Transverse colon (tissue), 3 donors: ENCODE measurements around the gene HSD17B12.

Source experiments
- POLR2A ChIP-seq: fragments of 450-650 bp; IDR thresholded peaks from one replicate; pipeline ENCODE4 v1.6.1; 2016; ENCODE audit warnings: antibody characterized with exemption, mild to moderate bottlenecking, moderate library complexity
- TF ChIP-seq, protein P1 (sequence below), 5 experiments: fragments of 200-600 bp in 3 of 5; fragments of 450-650 bp in 2 of 5; sonication (generic) in 3 of 5; IDR thresholded peaks; 1 replicate in 2 of 5; 2 replicates in 3 of 5; pipeline ENCODE4 v1.5.1; 2016 to 2017; ENCODE audit warnings: antibody characterized with exemption in 5 of 5, inconsistent platforms in 3 of 5, mild to moderate bottlenecking in 2 of 5, moderate library complexity in 1 of 5

DNA sequence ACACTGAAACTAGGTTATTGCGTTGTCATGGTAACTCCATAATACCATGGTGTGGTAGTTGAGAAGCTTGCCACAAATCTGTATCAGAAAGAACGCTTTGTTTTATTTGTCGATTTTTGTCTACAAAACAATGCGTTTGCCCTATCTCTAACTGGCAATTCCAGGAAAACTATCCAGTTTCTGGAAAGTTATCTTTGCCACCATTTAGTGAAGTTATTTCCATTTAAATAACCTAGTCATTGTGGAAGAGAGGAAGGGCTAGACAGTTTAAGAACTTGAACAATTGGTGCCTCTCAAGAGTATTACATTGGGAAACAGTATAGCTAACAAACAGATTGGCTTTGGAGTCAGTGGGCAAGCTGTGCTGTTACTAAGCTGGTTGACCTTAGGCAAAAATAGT lies 7.9 kb downstream of the HSD17B12 start:
- TF ChIP-seq, protein P1, sequence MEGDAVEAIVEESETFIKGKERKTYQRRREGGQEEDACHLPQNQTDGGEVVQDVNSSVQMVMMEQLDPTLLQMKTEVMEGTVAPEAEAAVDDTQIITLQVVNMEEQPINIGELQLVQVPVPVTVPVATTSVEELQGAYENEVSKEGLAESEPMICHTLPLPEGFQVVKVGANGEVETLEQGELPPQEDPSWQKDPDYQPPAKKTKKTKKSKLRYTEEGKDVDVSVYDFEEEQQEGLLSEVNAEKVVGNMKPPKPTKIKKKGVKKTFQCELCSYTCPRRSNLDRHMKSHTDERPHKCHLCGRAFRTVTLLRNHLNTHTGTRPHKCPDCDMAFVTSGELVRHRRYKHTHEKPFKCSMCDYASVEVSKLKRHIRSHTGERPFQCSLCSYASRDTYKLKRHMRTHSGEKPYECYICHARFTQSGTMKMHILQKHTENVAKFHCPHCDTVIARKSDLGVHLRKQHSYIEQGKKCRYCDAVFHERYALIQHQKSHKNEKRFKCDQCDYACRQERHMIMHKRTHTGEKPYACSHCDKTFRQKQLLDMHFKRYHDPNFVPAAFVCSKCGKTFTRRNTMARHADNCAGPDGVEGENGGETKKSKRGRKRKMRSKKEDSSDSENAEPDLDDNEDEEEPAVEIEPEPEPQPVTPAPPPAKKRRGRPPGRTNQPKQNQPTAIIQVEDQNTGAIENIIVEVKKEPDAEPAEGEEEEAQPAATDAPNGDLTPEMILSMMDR (IDR thresholded peaks at IDR 0.05), result no peak
- no peak for TF ChIP-seq POLR2A
